HepG2 (cell line): ENCODE data around the gene SDR39U1. TPM values are rescaled to one million over a fixed set of nuclear protein-coding genes. Genes with fewer than 3 reads are reported as not detected.

Source experiments
- ATF7 ChIP-seq, 2 experiments: fragments of 450-650 bp in 1 of 2; sonication (generic) in 1 of 2; formaldehyde crosslinking in 1 of 2; IDR thresholded peaks; 2 replicates each; pipeline versions ENCODE4 v1.4.0 to v1.6.1; 2016 to 2020; ENCODE audit warnings: antibody characterized with exemption in 1 of 2, mild to moderate bottlenecking in 1 of 2, missing genetic modification reagents in 1 of 2
- CENPT ChIP-seq: sonication (generic); formaldehyde crosslinking; IDR thresholded peaks from 2 replicates; pipeline ENCODE4 v1.8.0; 2022; ENCODE audit warnings: low read depth, mild to moderate bottlenecking, moderate library complexity, missing genetic modification reagents
- HOXA9 ChIP-seq: sonication (generic); formaldehyde crosslinking; IDR thresholded peaks from 2 replicates; pipeline ENCODE4 v1.8.1; 2022; ENCODE audit warnings: missing genetic modification reagents, mild to moderate bottlenecking, moderate library complexity, borderline replicate concordance
- MBNL3 ChIP-seq: fragments of 250-450 bp; sonication (Bioruptor Pico); conservative IDR thresholded peaks from 2 replicates; pipeline ENCODE4 v1.8.0; 2022; ENCODE audit warnings: mild to moderate bottlenecking, inconsistent platforms
- MEF2D ChIP-seq: sonication (generic); formaldehyde crosslinking; IDR thresholded peaks from 2 replicates; pipeline ENCODE4 v1.5.1; 2020; ENCODE audit warnings: mild to moderate bottlenecking, missing genetic modification reagents
- MEIS2 ChIP-seq: sonication (generic); formaldehyde crosslinking; IDR thresholded peaks from 2 replicates; pipeline ENCODE4 v1.9.0; 2021; ENCODE audit warnings: mild to moderate bottlenecking, missing genetic modification reagents
- RXRB ChIP-seq: IDR thresholded peaks from 2 replicates; pipeline ENCODE4 v1.6.1; 2016; ENCODE audit warnings: borderline replicate concordance, missing genetic modification reagents, missing compliant biosample characterization
- TIGD3 ChIP-seq: sonication (generic); formaldehyde crosslinking; IDR thresholded peaks from 2 replicates; pipeline ENCODE4 v1.5.1; 2020; ENCODE audit warnings: mild to moderate bottlenecking, missing genetic modification reagents, borderline replicate concordance
- ZFYVE20 ChIP-seq: sonication (generic); formaldehyde crosslinking; IDR thresholded peaks from 2 replicates; pipeline ENCODE4 v1.8.0; 2023; ENCODE audit warnings: low read depth, mild to moderate bottlenecking, moderate library complexity, missing genetic modification reagents, borderline replicate concordance
- ZNF34 ChIP-seq: sonication (generic); formaldehyde crosslinking; IDR thresholded peaks from 2 replicates; pipeline ENCODE4 v1.4.0; 2020; ENCODE audit warnings: mild to moderate bottlenecking, missing genetic modification reagents, borderline replicate concordance
- ZNF343 ChIP-seq: sonication (generic); formaldehyde crosslinking; IDR thresholded peaks from 2 replicates; pipeline ENCODE4 v1.4.0; 2020; ENCODE audit warnings: mild to moderate bottlenecking, missing genetic modification reagents
- ZNF691 ChIP-seq: sonication (generic); formaldehyde crosslinking; IDR thresholded peaks from 2 replicates; pipeline ENCODE4 v1.4.0; 2020; ENCODE audit warnings: missing genetic modification reagents, low read depth, mild to moderate bottlenecking, borderline replicate concordance
- ZNF747 ChIP-seq: sonication (generic); formaldehyde crosslinking; IDR thresholded peaks from 2 replicates; pipeline ENCODE4 v1.8.1; 2023; ENCODE audit warnings: missing genetic modification reagents, mild to moderate bottlenecking, borderline replicate concordance
- ZNF749 ChIP-seq: sonication (generic); formaldehyde crosslinking; IDR thresholded peaks from 2 replicates; pipeline ENCODE4 v1.8.0; 2022; ENCODE audit warnings: mild to moderate bottlenecking, missing genetic modification reagents, moderate library complexity, borderline replicate concordance
- ZSCAN22 ChIP-seq: sonication (generic); formaldehyde crosslinking; IDR thresholded peaks from 2 replicates; pipeline ENCODE4 v1.4.0; 2020; ENCODE audit warnings: mild to moderate bottlenecking, missing genetic modification reagents
- polyA plus RNA-seq, 8 experiments: library from polyadenylated mRNA; depleted of rRNA in 3 of 8; stranded (reverse) in 7 of 8; unstranded in 1 of 8; fragments of >200 nt; fragmentation: Illumina TruSeq in 4 of 8; extraction: Trizol in 4 of 8; gene quantifications; 2 replicates each; pipeline versions ENCODE4 v1.2.1 to v1.2.3, GENCODE V29; 2011 to 2016; ENCODE audit warnings: low read depth in 4 of 8, missing spikeins in 1 of 8, mixed read lengths in 1 of 8; ENCODE audit not compliant: insufficient read depth in 1 of 8
- total RNA-seq, 5 experiments: library from RNA; depleted of rRNA; stranded (reverse); fragments of >200 nt; fragmentation: Illumina TruSeq; extraction: Trizol; gene quantifications; 2 replicates each; pipeline ENCODE4 v1.2.3, GENCODE V29; 2016; ENCODE audit warnings: low read depth in 1 of 5
- TF ChIP-seq, protein P1 (sequence below): sonication (generic); formaldehyde crosslinking; conservative IDR thresholded peaks from 2 replicates; pipeline ENCODE4 v1.8.1; 2023; ENCODE audit warnings: missing genetic modification reagents
- TF ChIP-seq, protein P2 (sequence below): sonication (generic); formaldehyde crosslinking; IDR thresholded peaks from 2 replicates; pipeline ENCODE4 v1.9.0; 2021; ENCODE audit warnings: mild to moderate bottlenecking, missing genetic modification reagents

Gene SDR39U1
- total and polyA plus RNA-seq, 2 of the 13 experiments (the other 11 are each of a cell fraction or from before 2014, with no cell fraction given) = 34.4 to 129 TPM

- TF ChIP-seq, protein P1, sequence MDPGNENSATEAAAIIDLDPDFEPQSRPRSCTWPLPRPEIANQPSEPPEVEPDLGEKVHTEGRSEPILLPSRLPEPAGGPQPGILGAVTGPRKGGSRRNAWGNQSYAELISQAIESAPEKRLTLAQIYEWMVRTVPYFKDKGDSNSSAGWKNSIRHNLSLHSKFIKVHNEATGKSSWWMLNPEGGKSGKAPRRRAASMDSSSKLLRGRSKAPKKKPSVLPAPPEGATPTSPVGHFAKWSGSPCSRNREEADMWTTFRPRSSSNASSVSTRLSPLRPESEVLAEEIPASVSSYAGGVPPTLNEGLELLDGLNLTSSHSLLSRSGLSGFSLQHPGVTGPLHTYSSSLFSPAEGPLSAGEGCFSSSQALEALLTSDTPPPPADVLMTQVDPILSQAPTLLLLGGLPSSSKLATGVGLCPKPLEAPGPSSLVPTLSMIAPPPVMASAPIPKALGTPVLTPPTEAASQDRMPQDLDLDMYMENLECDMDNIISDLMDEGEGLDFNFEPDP (CRISPR knock-in tag) = 0 out of 2 replicates have a peak, but pooled peaks have one; percentile 84
- TF ChIP-seq ZNF747 (CRISPR knock-in tag) = 0 out of 2 replicates have a peak, but pooled peaks have one; percentile 8
- no peak for TF ChIP-seq ZNF691 (CRISPR knock-in tag)
- peak; percentile 64; the same call in 1 of the 2 replicates for TF ChIP-seq ZNF343 (CRISPR knock-in tag)
- TF ChIP-seq RXRB (CRISPR knock-in tag) = no peak
- TF ChIP-seq ZNF34 (CRISPR knock-in tag) = peak; percentile 11; the same call in 1 of the 2 replicates
- TF ChIP-seq TIGD3 = no peak
- TF ChIP-seq ZFYVE20 (CRISPR knock-in tag) = peak; percentile 77; the same call in 1 of the 2 replicates
- TF ChIP-seq ZSCAN22 = no peak
- no peak for TF ChIP-seq MBNL3 (CRISPR knock-in tag)
- TF ChIP-seq MEIS2 (CRISPR knock-in tag) = 0 out of 2 replicates have a peak, but pooled peaks have one; percentile 45
- 0 out of 2 replicates have a peak, but pooled peaks have one; percentile 45 for TF ChIP-seq HOXA9 (CRISPR knock-in tag)
- 0 out of 2 replicates have a peak, but pooled peaks have one; percentile 15 for TF ChIP-seq MEF2D
- no peak for TF ChIP-seq ZNF749 (CRISPR knock-in tag)
- no peak for TF ChIP-seq ATF7 (IDR thresholded peaks at IDR 0.05)
- TF ChIP-seq ATF7 (CRISPR knock-in tag; IDR thresholded peaks at IDR 0.05) = peak; percentile 47; the same call in 1 of the 2 replicates
- no peak for TF ChIP-seq CENPT (CRISPR knock-in tag)
- TF ChIP-seq, protein P2, sequence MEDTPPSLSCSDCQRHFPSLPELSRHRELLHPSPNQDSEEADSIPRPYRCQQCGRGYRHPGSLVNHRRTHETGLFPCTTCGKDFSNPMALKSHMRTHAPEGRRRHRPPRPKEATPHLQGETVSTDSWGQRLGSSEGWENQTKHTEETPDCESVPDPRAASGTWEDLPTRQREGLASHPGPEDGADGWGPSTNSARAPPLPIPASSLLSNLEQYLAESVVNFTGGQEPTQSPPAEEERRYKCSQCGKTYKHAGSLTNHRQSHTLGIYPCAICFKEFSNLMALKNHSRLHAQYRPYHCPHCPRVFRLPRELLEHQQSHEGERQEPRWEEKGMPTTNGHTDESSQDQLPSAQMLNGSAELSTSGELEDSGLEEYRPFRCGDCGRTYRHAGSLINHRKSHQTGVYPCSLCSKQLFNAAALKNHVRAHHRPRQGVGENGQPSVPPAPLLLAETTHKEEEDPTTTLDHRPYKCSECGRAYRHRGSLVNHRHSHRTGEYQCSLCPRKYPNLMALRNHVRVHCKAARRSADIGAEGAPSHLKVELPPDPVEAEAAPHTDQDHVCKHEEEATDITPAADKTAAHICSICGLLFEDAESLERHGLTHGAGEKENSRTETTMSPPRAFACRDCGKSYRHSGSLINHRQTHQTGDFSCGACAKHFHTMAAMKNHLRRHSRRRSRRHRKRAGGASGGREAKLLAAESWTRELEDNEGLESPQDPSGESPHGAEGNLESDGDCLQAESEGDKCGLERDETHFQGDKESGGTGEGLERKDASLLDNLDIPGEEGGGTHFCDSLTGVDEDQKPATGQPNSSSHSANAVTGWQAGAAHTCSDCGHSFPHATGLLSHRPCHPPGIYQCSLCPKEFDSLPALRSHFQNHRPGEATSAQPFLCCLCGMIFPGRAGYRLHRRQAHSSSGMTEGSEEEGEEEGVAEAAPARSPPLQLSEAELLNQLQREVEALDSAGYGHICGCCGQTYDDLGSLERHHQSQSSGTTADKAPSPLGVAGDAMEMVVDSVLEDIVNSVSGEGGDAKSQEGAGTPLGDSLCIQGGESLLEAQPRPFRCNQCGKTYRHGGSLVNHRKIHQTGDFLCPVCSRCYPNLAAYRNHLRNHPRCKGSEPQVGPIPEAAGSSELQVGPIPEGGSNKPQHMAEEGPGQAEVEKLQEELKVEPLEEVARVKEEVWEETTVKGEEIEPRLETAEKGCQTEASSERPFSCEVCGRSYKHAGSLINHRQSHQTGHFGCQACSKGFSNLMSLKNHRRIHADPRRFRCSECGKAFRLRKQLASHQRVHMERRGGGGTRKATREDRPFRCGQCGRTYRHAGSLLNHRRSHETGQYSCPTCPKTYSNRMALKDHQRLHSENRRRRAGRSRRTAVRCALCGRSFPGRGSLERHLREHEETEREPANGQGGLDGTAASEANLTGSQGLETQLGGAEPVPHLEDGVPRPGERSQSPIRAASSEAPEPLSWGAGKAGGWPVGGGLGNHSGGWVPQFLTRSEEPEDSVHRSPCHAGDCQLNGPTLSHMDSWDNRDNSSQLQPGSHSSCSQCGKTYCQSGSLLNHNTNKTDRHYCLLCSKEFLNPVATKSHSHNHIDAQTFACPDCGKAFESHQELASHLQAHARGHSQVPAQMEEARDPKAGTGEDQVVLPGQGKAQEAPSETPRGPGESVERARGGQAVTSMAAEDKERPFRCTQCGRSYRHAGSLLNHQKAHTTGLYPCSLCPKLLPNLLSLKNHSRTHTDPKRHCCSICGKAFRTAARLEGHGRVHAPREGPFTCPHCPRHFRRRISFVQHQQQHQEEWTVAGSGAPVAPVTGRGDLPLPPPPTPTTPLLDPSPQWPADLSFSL (CRISPR knock-in tag) = no peak
Measured at GRCh38 chr14:24428628-24429394, 13.8 kb downstream of the SDR39U1 start (continued).
